ENCODE data around the gene CGNL1.

Gene CGNL1

DNA sequence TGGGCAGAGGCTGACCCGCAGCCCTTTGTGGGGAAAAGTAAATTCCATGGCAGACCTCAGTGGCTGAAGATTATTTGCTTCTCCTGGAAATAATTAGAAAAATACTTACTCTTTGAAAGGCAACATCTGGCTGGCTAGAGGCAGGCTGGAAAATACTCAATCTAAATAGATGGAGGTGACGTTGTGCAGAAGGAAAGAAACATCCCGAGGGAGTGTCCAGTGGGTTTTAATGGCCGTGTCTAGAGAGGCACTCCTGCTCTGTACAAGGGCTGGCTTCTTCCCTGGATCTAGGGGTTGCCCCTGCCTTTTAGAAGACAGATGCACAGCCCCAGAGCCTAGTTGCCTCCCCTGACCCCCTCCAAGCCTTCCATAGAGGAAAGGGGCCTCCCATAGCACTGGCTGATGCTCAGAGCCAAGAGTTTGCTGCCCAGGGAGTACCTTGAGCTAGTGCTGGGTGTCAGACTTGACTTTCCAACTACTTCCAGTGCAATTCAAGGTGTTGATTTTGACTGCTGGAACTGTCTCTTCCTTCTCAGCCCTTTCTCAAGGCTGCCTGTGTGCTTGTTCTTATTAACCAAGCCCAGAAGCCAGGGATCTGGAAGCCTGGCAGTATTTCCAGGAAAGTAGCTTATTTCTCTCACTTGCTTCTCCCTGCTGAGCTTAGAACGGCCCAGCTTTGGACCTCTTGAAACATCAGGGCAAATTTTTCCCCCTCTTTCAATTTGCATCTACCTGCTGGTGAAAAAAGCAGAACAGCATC, 27.4 kb downstream of the CGNL1 start:
- CTCF ChIA-PET = no interaction called here
- no peak for DNase-seq (ENCODE audit: extremely low spot score)

DNA sequence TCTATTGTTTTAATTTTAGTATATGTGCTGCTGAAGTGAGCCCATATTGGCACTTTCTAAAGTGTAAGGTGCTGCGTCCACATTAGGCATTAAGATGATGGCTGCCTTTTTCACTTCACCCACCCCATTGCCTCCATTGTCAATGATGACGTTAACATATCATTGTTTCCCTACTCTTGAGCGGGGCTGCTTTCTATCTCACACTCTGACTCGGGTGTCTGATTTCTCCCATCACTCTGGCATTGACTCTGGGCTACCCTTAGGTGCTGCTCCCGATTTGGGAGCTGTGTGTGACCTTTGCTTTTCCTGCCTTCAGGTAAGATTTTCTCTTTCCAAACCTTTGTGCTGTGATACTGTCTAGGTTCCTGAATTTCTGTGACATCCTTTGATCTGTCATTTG, 28.8 kb downstream of the CGNL1 start:
- no peak for DNase-seq (ENCODE audit: extremely low spot score)
- TF ChIP-seq, protein P1, sequence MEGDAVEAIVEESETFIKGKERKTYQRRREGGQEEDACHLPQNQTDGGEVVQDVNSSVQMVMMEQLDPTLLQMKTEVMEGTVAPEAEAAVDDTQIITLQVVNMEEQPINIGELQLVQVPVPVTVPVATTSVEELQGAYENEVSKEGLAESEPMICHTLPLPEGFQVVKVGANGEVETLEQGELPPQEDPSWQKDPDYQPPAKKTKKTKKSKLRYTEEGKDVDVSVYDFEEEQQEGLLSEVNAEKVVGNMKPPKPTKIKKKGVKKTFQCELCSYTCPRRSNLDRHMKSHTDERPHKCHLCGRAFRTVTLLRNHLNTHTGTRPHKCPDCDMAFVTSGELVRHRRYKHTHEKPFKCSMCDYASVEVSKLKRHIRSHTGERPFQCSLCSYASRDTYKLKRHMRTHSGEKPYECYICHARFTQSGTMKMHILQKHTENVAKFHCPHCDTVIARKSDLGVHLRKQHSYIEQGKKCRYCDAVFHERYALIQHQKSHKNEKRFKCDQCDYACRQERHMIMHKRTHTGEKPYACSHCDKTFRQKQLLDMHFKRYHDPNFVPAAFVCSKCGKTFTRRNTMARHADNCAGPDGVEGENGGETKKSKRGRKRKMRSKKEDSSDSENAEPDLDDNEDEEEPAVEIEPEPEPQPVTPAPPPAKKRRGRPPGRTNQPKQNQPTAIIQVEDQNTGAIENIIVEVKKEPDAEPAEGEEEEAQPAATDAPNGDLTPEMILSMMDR (IDR thresholded peaks at IDR 0.05; ENCODE audit: control extremely low read depth, extremely low read depth, low read depth, missing control alignments) = no peak
- ChIA-PET POLR2A (no interaction called here), CTCF (no interaction called here)

More for the DNA sequence above, 27.4 kb downstream of the CGNL1 start:
- TF ChIP-seq, protein P1 (IDR thresholded peaks at IDR 0.05; ENCODE audit: control extremely low read depth, extremely low read depth, low read depth, missing control alignments) = no peak
- POLR2A ChIA-PET = no interaction called here

DNA sequence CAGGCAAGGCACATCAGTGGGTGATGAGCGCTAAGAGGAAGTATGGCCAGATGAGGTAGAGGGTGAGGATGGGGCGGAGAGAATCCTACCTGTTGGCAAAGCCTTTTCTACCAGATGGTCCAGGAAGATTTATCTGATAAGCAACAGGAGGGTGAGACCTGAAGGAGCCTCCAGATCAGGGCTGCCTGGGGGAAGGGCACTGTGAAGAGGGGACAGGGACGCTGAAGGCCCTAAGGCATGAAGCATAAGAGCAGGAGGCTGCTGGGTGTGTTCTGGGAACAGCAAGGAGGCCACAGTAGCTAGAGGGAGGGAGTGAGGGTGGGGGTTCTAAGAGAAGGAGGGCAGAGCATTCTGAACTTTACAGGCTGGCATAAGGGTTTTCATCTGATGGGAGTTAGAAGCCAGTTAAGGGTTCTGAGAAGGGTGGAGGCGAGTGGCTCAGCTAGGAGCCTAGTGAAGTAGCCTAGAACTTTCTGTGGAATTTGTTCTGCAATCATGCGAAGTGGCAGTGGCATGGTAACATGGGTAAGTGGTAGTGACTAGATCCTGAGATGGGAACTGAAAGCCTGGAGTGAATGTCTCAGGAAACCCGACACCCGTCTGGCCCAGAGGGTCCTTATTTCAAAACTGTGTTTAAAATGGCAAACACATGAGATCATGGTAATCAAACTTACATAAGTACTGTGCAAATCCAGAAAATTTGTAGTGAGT, 29.9 kb downstream of the CGNL1 start:
- POLR2A ChIA-PET = no interaction called here
- CTCF ChIA-PET = no interaction called here
- DNase-seq (ENCODE audit: extremely low spot score) = no peak
- TF ChIP-seq, protein P1 (IDR thresholded peaks at IDR 0.05; ENCODE audit: control extremely low read depth, extremely low read depth, low read depth, missing control alignments) = no peak

DNA sequence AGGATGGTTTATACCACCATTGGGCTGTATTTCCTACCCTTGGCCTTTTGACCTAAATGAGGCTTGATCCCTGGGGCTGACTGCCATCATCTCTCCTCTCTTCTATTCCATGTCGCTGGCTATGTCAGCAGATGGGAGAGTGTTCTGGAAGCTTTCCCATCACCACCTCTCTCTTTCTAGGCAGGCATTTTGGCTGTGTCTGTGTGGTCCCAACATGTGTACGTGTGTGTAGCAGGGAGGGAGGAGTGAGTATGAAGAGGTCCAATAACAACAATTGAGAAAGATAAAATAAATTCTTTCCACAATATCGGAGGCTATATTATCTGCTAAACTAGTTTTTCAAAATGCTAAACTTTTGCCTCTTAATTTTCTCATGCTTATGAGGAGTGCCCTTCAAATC, 34.1 kb downstream of the CGNL1 start:
- TF ChIP-seq, protein P1 (IDR thresholded peaks at IDR 0.05; ENCODE audit: control extremely low read depth, extremely low read depth, low read depth, missing control alignments) = no peak
- POLR2A ChIA-PET = no interaction called here
- CTCF ChIA-PET = no interaction called here
- no peak for DNase-seq (ENCODE audit: extremely low spot score)

GRCh38 chr15:57411945-57412768, 35.9 kb downstream of the CGNL1 start:
- ChIA-PET POLR2A (interaction anchor here (0.7 kb wide), 1 partner anchor 18 kb away, joined by 4 read pairs; no protein-coding TSS in a partner anchor), CTCF (no interaction called here)
- TF ChIP-seq, protein P1 (IDR thresholded peaks at IDR 0.05; ENCODE audit: control extremely low read depth, extremely low read depth, low read depth, missing control alignments) = no peak
- no peak for DNase-seq (ENCODE audit: extremely low spot score)

- TF ChIP-seq, protein P1 (IDR thresholded peaks at IDR 0.05; ENCODE audit: control extremely low read depth, extremely low read depth, low read depth, missing control alignments) = no peak
- DNase-seq (ENCODE audit: extremely low spot score) = no peak
- ChIA-PET POLR2A (no interaction called here), CTCF (no interaction called here)
Measured at GRCh38 chr15:57415602-57416001, 39.3 kb downstream of the CGNL1 start.
